Stimulated activated CD4-positive, alpha-beta T cell treated with anti-CD3 and anti-CD28 coated beads, TNF-alpha, amount 100 ng/mL, for 4 hours (primary cell): Measurements from ENCODE around the gene TMEM35A.
"Not testable (repeated sequence)": the region's sequence is repeated elsewhere in the genome, so short reads cannot be mapped to it uniquely, and the experiment has no call there.

Source experiments
- DNase-seq, 3 experiments: peaks; one replicate each; pipeline ENCODE4 v3.0.0-alpha.2; 2020; ENCODE audit warnings: low read depth in 3 of 3

Gene TMEM35A, protein sequence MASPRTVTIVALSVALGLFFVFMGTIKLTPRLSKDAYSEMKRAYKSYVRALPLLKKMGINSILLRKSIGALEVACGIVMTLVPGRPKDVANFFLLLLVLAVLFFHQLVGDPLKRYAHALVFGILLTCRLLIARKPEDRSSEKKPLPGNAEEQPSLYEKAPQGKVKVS

DNA sequence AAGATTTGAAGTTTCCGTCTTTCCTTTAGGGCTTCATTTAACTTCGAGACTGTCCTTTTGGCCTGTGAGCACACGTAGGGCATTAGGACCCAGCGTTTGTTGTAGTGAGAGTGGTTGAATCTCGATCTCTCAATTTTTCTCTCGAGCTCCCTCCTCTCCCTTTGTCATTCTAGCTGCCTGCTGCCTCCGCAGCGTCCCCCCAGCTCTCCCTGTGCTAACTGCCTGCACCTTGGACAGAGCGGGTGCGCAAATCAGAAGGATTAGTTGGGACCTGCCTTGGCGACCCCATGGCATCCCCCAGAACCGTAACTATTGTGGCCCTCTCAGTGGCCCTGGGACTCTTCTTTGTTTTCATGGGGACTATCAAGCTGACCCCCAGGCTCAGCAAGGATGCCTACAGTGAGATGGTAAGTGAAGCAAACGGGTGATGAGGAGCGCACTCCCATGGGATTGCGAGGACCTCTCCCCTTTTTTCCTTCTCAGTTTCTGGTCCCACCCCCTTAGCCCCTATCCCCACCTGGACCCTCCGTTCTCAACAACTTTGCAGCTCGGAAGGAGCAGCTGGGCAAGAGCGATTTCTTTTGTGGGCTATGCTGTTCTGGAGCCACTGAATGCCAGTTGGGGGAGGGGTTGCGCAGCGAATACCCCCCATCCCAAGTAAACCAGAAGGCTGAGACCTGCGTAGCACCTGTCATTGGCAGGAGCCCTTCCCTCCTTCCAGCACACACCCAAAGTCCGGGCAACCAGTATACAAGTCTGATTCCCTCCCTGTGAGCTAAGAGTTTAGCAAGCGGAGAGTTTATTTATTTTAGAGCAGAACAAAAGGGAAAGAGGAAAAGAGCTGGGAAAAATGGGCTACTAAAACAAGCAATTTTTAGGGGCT lies at the start of gene TMEM35A:
TSS of gene TMEM35A (plus strand) at position 164 of the 883 bp plus-strand sequence. CDS start at position 288, 124 bp downstream.
- DNase-seq, result no peak

DNA sequence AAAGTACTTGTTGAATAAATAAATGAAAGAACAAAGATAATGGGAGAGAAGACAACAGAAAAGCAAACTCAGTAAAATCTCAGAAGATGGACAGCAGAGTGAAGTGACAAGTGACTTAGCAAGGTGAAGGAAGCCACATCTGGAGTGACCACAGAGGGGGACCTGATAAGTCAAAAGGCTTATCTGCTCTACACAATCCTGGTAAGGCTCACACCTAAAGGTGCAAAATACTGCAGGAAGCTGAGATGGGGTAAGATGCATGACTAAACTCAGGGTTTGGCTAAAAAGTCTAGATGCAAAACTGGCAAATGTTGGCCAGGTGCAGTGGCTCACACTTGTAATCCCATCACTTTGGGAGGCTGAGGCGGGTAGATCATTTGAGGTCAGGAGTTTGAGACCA lies 49.0 kb upstream of the TMEM35A start:
- DNase-seq, result no peak

DNA sequence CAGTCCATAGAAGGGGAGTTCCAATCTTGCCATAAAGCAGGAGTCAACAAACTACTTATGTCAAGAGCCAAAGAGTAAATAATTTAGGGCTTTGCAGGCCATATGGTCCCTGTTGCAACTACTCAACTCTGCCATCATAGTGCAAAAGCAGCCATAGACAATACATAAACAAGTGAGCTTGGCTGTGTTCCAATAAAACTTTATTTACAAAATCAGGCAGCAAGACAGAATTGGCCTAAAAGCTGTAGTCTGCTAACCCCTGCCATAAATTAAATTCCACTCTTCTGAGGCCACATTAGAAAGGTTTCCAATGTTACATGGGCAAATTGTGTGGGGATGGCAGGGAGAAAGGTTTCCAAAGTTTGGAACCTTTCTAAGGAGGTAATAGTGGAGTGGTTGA lies 41.4 kb upstream of the TMEM35A start:
- no peak for DNase-seq

DNA sequence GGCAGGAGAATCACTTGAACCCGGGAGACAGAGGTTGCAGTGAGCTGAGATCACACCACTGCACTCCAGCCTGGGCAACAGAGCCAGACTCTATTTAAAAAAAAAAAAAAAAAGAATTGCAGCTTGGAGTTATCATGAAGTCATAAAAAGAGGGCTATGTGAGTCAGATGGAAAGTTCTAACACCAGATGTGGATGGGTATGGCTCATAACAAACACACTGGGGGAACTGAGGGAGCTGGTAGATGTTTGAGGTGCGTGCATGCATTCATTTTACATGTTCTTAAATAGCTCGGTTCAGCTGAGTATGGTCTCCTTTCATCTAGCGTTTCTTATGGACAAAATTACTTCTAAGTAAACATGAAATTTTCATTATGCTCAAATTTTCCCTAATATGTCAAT lies 38.5 kb upstream of the TMEM35A start:
- DNase-seq, result no peak

DNA sequence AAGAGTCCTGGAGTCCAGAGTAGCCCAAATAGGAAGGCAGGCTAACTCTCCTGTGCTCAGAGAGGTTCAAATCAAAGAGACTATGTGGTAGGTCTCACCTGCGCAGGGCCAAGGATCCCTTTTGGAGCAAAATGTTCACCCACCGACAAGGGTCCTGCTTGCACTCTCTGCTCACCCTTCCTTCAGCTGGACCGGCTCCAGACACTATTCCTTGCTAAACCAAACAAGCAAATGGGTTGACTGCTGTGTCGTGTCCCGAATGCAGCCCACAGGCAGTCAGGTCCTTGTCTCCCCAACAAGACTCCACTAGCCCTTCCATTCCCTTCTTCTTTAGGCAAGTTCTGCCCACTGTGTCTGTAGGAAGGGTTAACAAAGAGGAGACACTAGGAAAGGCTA lies 27.5 kb upstream of the TMEM35A start:
- DNase-seq, result no peak

DNA sequence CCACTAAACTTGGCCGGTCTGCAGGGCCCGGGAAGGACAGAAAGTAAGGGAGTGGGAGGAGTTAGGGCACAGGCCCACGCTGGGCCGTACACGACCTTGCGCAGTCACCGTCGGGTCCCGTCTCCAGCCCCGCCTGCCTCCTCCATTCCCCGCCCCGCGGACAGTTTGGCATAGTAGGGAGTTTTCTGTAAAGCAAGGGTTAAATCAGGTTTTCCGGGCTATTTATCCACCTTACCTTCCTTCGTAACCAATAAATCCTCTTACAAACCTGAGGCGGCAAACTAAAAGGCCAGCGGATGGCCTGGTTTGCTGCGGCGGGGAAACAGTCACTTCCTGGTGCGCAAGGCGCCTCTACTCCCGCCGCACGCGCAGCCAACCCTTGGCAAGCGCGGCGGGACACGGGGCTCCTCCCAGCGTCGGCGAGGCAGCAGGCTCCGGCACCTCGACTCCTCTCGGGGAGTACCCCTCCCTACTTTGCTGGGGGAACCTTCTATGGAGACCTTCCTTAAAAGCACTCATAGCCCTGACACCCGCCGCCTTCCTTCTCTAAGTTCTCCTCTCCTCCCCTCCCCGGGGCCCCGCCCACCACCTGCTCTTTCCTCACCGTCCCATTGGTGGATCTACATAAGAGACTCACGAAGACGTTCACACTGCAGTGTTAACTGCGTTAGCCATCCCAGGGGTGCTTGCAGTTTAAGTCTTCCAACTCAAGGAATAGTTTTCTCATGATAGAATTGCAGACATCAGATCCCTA lies 27.0 kb upstream of the TMEM35A start, which contains the start of gene TRMT2B:
TSS of gene TRMT2B (minus strand) at position 563 of the 754 bp plus-strand sequence. CDS start 9,822 bp downstream, outside the sequence.
- peak; percentile 50 to 68 (median 59) for DNase-seq

DNA sequence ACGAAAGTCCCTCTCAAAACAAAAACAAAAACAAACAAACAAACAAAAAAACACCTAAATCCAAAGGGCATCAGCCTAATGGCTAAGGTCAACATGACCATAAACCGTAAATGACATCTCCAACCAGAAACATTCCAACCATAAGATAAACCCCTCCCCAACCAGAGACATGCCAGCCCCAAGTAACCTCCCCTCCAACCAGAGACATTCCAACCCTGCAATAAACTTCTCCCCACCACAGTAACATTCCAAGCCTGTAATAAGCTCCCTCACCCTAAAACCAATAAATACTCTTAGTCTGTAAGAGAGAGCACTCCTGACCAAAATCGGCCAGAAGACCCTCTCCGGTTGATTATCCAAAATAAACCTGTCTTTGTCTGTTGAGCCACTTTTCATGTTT lies 22.1 kb upstream of the TMEM35A start:
- not testable (repeated sequence) for DNase-seq

DNA sequence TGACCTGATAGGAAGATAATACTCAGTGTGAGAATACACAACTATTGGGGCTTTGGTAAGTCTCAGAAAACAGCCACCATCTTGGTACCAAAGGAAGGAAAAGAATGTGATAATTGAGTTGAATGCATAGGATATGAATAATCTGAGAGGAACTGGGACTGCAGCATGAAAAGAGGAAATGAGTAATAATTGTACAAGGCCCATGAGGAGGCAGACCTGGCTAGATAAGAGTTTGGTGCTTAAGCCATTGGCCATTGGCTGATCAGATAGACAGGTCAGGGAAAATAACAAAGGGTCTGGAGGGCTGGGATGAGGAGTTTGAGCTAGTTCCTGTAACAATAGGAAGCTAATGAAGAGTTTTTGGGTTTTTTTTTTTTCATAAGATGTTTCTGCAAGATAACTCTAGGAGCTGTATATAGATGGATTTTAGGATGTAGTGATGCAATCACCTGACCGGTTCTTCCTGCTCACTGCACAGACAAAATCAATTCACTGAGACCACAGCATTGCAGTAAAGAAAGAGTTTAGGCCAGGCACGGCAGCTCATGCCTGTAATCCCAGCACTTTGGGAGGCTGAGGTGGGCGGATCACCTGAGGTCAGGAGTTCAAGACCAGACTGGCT lies 21.5 kb upstream of the TMEM35A start:
- no peak for DNase-seq

DNA sequence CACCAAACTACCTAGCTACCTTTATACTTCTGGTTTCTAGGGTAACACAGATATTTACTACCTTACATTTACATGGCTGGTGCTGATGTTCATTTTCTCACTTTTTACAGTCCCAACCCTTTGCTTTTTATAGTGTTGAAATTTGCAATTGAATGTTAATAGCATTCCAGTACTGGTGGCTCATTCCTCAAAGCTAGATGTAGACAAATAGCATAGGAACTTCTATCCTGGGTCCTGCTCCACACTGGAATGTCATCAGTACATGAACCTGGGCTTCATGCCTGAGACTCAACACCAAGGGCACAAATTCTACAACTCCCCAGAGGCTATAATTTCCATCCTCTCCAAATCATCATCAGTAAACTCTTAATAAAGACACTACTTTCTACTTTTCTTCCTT lies 16.5 kb upstream of the TMEM35A start:
- no peak for DNase-seq

DNA sequence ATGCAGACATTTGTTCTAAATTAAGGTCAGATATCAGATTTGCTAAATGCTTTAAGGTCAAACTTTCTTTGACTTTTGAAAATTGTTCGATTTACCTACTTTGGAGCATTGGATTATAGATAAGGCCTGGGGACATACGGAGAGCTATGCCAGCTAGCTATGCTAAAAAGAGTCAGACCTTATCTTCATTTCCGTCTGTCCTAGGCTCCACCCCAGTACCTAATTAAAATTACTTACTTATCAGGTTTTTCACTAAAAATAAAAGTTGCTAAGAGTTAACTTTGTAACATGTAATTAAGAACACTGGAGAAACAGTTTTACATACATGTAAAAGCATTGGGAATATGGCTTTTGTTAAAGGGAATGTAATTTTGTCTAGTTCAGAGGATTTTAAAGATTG lies 7.1 kb upstream of the TMEM35A start:
- DNase-seq, result no peak

DNA sequence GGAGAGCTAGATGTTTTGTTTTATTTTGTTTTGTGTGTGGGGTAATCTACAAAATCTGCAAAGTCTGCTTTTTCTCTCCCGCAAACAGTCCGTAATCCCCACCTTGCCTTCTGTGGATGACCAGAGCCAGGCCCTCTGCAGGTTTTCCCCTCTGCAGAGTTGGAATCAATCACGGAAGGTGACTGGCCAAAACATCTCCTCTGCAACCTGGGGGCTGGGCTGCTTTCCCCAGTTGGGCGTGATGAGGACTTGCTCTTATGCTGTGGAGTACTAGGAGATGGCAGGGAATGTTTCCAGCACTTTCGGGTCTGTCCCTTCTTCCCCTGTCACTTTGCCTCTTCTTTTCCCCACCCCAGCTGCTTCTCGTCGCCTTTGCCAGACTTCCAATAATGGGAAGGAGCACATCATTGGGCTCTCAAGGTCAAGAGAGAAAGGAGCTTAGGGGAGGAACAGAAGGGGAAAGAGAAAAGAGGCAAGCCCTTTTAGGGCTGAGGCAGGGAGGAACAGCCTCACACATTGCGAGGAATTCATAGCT lies 1.1 kb downstream of the TMEM35A start:
- DNase-seq, result no peak

DNA sequence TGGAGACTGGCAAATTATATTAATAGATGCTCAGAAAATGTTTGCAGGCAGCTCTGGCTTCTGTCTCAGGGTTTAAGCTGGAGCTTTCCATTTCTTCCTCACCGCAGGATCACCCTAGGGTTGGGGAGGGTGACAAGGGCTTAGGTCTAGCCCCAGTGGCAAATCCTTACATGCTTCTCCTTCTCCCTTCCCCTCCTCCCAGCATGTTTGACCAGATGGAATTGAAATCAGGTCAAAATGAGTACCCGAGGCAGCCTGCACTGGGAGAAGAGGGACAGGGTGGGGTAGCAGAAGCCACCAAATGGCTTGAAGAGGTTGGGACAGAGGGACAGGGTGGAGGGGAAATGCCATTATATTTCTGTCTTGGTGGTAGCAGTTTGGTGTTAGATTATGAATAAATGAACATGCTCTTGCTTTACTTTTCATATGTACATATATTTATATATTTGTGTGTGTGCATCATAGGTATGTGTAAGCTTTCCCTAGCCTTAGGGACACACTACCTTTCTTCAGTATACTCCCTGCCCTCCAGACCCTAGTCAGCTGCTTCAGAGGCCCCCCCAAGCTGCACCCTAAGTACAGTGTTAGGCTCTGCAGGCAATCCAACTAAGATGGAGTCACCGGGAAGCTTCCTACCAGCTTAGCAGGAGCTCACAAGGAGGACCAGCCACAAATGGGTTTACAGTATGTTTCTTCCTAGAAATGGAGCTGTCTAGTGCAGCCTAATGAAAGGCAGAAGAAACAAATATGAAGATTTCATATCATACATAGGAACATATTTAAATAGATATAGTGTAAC lies 1.8 kb downstream of the TMEM35A start:
- DNase-seq, result no peak

DNA sequence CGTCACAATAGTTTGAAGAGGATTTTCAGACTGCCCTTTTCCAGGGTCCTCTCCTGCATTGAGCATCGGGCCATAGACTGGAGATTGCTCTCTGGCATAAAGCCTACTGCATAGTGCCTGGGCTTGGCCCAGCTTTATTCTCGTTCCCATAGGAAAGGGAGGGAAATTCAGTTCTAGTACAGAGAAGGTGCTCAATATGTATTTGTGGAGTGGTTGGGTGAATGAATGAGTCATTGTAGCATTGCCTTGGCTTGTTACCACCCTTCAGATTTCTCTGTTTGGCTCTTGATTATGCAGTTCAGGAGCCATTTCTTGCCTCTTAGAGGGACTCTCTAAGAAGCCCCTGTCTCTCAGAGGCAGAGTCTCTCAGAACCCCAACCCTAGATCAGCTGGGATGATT lies 2.6 kb downstream of the TMEM35A start:
- no peak for DNase-seq

DNA sequence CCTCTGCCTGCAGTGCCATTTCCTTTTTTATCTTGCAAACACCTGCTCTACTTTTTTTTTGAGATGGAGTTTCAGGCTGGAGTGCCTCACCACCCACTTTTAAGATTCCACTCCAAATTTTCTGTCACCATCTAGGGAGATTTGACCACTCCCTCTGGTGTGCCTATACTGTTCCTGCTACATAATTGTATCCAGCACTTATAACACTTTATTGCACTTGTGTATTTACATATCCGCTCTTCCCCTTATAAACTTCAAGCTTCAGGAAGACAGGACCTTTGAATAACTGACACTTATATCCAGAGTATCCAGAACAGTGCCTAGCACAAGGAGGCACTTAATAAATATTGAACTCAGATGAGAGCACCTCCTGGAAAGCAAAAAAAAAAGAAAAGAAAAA lies 13.1 kb downstream of the TMEM35A start:
- DNase-seq, result no peak

DNA sequence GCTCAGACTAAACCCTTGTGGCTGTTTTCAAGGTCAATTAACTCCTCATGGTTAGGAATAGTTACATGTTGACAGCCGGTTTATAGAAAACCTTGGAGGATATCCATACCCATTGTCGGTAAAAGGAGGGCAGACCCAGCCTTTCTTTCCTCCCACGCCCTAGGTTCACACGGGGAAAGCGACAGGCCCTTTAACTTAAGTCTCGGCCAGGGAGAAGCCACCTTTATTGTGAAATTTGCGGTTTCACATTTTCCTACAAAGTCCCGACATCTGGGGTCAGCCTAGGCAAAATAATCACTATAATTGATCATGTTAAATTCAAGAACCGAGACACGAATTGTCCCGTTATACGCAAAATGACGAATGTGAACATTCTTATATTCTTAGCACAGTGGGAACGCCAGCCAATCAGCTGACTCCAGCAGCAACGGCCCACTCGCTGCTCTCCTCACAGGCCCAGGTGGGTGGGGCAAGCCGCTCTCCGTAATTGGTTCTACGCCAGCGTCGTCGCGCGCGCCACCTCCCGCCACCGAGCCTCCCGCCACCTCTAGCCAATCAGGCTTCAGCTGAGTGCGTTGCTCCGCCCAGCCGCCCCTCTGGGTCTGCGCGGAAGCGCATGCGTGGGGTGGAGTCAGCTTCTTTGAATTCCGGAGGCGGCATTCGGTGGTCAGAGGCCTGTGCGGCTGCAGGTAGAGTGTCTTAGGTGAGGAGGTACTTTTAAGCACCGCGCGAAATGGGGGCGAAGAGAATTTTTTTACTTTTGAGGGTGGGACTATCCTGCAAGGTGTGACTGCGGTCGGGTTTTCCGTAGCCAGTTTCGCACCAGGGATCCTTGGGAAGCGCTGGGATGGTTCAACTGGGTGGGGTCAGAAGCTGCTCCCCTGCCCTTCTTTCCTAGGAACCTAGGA lies 19.1 kb downstream of the TMEM35A start, which contains the start of gene CENPI:
TSS of gene CENPI (plus strand) at position 659 of the 908 bp plus-strand sequence. CDS start 2,867 bp downstream, outside the sequence.
- peak; percentile 68 to 88 (median 85) for DNase-seq

DNA sequence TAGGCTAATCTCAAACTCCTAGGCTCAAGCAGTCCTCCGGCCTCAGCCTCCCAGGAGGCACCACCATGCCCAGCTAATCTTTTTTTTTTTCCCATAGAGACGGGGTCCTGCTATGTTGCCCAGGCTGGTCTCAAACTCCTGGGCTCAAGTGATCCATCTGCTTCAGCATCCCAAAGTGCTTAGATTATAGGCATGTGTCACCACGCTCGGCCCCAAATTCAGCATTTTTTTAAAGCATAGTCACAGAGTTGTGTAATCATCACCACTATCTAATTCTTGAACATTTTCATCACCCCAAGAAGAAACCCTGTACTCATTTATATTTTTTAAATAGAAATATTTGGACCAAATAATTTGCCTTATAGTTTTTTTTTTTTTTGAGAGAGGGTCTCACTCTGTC lies 29.6 kb downstream of the TMEM35A start:
- no peak for DNase-seq

DNA sequence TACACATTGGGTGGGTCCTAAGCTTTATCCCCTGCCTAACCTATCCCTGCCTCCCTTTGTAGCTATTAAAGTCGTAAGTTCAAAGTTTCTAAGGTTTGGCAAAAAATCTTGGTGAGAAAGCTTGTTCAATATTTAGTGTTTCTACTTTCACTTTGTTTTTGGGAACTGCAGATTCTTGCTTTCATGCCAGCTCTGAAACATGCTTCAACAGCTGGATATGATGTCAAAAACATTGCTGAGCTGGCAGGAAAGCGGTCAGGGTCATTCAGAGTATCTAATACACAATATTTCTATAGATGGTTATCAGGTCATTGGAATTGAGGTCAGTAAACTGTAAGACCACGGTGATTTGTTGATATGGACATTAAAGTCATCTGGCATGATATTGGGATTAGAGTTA lies 39.0 kb downstream of the TMEM35A start:
- DNase-seq, result no peak

DNA sequence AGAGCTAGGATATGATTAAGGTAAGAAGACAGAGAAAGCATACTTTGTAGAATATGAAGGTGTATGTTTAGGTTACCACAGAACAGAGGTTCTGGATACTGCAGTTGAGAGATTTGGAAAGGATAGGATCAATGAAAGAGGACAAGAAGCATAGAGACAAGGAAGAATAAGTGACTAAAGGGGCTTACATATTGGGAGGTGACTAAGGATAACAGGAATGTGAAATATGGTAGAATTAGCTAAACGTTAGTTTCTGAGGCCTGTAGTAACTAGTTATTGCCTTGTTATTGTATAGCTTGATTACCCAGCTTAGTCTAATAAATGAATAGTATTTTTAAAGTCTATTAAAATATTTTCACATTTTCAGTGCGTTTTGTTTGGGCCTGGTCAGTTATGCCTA lies 57.6 kb downstream of the TMEM35A start:
- no peak for DNase-seq
